ENCODE results near the gene SETMAR.

The SETMAR gene

GRCh38 chr3:4341336-4341675 is 38.1 kb downstream of the SETMAR start:
- TF ChIP-seq CTCF (IDR thresholded peaks at IDR 0.05) = no peak

- no peak for TF ChIP-seq CTCF (IDR thresholded peaks at IDR 0.05)
Measured at GRCh38 chr3:4343258-4343657, 40.1 kb downstream of the SETMAR start.

- peak; percentile 71 for TF ChIP-seq CTCF (IDR thresholded peaks at IDR 0.05)
Measured at GRCh38 chr3:4350789-4351163, 47.6 kb downstream of the SETMAR start.

GRCh38 chr3:4351164-4351855 is 48.1 kb downstream of the SETMAR start:
- no peak for TF ChIP-seq CTCF (IDR thresholded peaks at IDR 0.05)

GRCh38 chr3:4351872-4352271 is 48.7 kb downstream of the SETMAR start:
- no peak for TF ChIP-seq CTCF (IDR thresholded peaks at IDR 0.05)

GRCh38 chr3:4355401-4356219 is 52.4 kb downstream of the SETMAR start:
- no peak for TF ChIP-seq CTCF (IDR thresholded peaks at IDR 0.05)

GRCh38 chr3:4356220-4356540 is 53.0 kb downstream of the SETMAR start:
- TF ChIP-seq CTCF (IDR thresholded peaks at IDR 0.05) = no peak
